Loucy (cell line): Measurements from ENCODE around the gene TMEM178B.

Experiments used
- H2AFZ ChIP-seq: fragments of 200-600 bp; sonication (generic); 2 replicates; pipeline ENCODE4 v1.6.0; 2016; ENCODE audit warnings: antibody characterized with exemption, mild to moderate bottlenecking, low read length, moderate library complexity
- H3F3A ChIP-seq: fragments of 200-600 bp; 2 replicates; pipeline ENCODE4 v1.6.0; 2016; ENCODE audit warnings: antibody characterized with exemption, low read depth, mild to moderate bottlenecking
- H3K27me3 ChIP-seq: fragments of 200-600 bp; sonication (generic); 2 replicates; pipeline ENCODE4 v1.6.1; 2014; ENCODE audit warnings: low read length, mild to moderate bottlenecking; ENCODE audit not compliant: insufficient read depth, poor library complexity, severe bottlenecking
- H3K36me3 ChIP-seq: fragments of 200-600 bp; sonication (generic); 2 replicates; pipeline ENCODE4 v1.6.1; 2016; ENCODE audit warnings: low read length; ENCODE audit not compliant: insufficient read depth
- H3K4me1 ChIP-seq: fragments of 200-600 bp; sonication (generic); 2 replicates; pipeline ENCODE4 v1.5.1; 2014; ENCODE audit warnings: low read length, mild to moderate bottlenecking; ENCODE audit not compliant: insufficient read depth, poor library complexity, severe bottlenecking
- H3K4me2 ChIP-seq: fragments of 200-600 bp; sonication (generic); 2 replicates; pipeline ENCODE4 v1.6.0; 2014; ENCODE audit warnings: antibody characterized with exemption, low read length, low read depth, mild to moderate bottlenecking; ENCODE audit not compliant: poor library complexity, severe bottlenecking
- H3K4me3 ChIP-seq: fragments of 200-600 bp; sonication (generic); 2 replicates; pipeline ENCODE4 v1.5.1; 2014; ENCODE audit warnings: low read length, mild to moderate bottlenecking, mixed read lengths; ENCODE audit not compliant: poor library complexity, severe bottlenecking
- H3K79me2 ChIP-seq: fragments of 200-600 bp; sonication (generic); 2 replicates; pipeline ENCODE4 v1.6.1; 2014; ENCODE audit warnings: low read length; ENCODE audit not compliant: insufficient read depth
- H3K9ac ChIP-seq: fragments of 200-600 bp; sonication (generic); 2 replicates; pipeline ENCODE4 v1.6.0; 2014; ENCODE audit warnings: mild to moderate bottlenecking, low read depth, low read length, moderate library complexity; ENCODE audit not compliant: poor library complexity, severe bottlenecking
- H3K9me2 ChIP-seq: fragments of 200-600 bp; sonication (generic); replicated peaks from 2 replicates; pipeline ENCODE4 v1.6.1; 2016; ENCODE audit warnings: low read depth, low read length, mixed read lengths
- H3K9me3 ChIP-seq: fragments of 200-600 bp; sonication (generic); 2 replicates; pipeline ENCODE4 v1.6.1; 2014; ENCODE audit warnings: mild to moderate bottlenecking, antibody characterized with exemption, low read length, low read depth; ENCODE audit not compliant: insufficient read depth
- H4K20me1 ChIP-seq: fragments of 200-600 bp; sonication (generic); 2 replicates; pipeline ENCODE4 v1.6.0; 2014; ENCODE audit warnings: antibody characterized with exemption, low read length, mild to moderate bottlenecking; ENCODE audit not compliant: insufficient read depth, poor library complexity, severe bottlenecking
- CTCF ChIP-seq: fragments of 200-600 bp; sonication (generic); conservative IDR thresholded peaks from 2 replicates; pipeline ENCODE4 v1.5.1; 2014; ENCODE audit warnings: mild to moderate bottlenecking, antibody characterized with exemption, low read length
- EZH2phosphoT487 ChIP-seq: fragments of 200-600 bp; IDR thresholded peaks from 2 replicates; pipeline ENCODE4 v1.6.1; 2018; ENCODE audit warnings: antibody characterized with exemption, mild to moderate bottlenecking, moderate library complexity, borderline replicate concordance

Gene TMEM178B

GRCh38 chr7:141354251-141354650 is 280.4 kb downstream of the TMEM178B start:
- no peaks in the 10 kb centered on the region for H3K9me3 ChIP-seq
- no peaks in the 10 kb centered on the region for H3K79me2 ChIP-seq
- H3K9me2 ChIP-seq = no peaks in the 10 kb centered on the region
- peak overlapping the region; percentile 22 for H3K4me2 ChIP-seq
- TF ChIP-seq EZH2phosphoT487 = no peak
- TF ChIP-seq CTCF = no peak
- no peak overlapping the region for H3K4me3 ChIP-seq
- H3F3A ChIP-seq = no peaks in the 10 kb centered on the region
- H3K4me1 ChIP-seq = peaks cover 21% of the 10 kb centered on the region
- peak overlapping the region; percentile 23 for H2AFZ ChIP-seq
- H3K27me3 ChIP-seq = no peaks in the 10 kb centered on the region
- no peaks in the 10 kb centered on the region for H3K36me3 ChIP-seq
- H3K9ac ChIP-seq = no peak overlapping the region
- H4K20me1 ChIP-seq = no peaks in the 10 kb centered on the region

GRCh38 chr7:141355032-141355431 is 281.2 kb downstream of the TMEM178B start:
- peak overlapping the region; percentile 22 for H3K4me2 ChIP-seq
- H3F3A ChIP-seq = no peaks in the 10 kb centered on the region
- no peaks in the 10 kb centered on the region for H3K9me2 ChIP-seq

GRCh38 chr7:141356161-141356560 is 282.3 kb downstream of the TMEM178B start:
- Histone ChIP-seq H3K36me3 (no peaks in the 10 kb centered on the region), H3K79me2 (no peaks in the 10 kb centered on the region), H3K9ac (no peak overlapping the region), H3K9me3 (no peaks in the 10 kb centered on the region), H3K4me1 (peaks cover 21% of the 10 kb centered on the region), H4K20me1 (no peaks in the 10 kb centered on the region), H3F3A (no peaks in the 10 kb centered on the region), H2AFZ (no peak overlapping the region), H3K9me2 (no peaks in the 10 kb centered on the region), H3K27me3 (no peaks in the 10 kb centered on the region), H3K4me2 (no peak overlapping the region), H3K4me3 (no peak overlapping the region)
- no peak for TF ChIP-seq CTCF
- TF ChIP-seq EZH2phosphoT487 = no peak

More at GRCh38 chr7:141355032-141355431, 281.2 kb downstream of the TMEM178B start:
- H3K9me3 ChIP-seq = no peaks in the 10 kb centered on the region
- no peaks in the 10 kb centered on the region for H3K36me3 ChIP-seq
- peaks cover 21% of the 10 kb centered on the region for H3K4me1 ChIP-seq
- H4K20me1 ChIP-seq = no peaks in the 10 kb centered on the region
- no peak for TF ChIP-seq CTCF
- TF ChIP-seq EZH2phosphoT487 = no peak
- H2AFZ ChIP-seq = peak overlapping the region; percentile 23; the same call in 1 of the 2 replicates
- no peaks in the 10 kb centered on the region for H3K79me2 ChIP-seq
- no peak overlapping the region for H3K9ac ChIP-seq
- no peaks in the 10 kb centered on the region for H3K27me3 ChIP-seq
- no peak overlapping the region for H3K4me3 ChIP-seq
